ENCODE data around the gene PLEKHM2.
A peak's percentile ranks its signal among the peaks of the same experiment; 100 is the strongest.

PLEKHM2 gene

DNA sequence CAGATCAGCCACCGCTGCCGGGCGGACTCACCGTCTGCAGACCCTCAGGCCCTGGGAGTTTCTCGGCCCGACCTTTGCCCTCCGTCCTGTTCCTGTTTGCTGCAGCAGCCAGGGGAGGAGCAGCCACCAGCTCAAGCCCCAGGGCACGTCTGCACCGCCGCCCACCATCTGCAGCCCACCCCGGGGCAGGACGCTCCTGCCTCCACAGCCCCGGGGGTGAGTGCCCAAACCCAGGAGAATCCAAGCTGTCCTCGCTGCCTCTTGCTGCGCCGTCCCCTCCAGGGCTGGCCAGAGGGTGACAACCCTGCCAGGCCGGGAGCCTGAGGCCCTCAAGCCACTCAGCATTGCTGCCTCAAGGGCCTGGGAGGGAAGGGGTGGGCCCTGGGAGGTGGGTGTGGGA, 50.8 kb downstream of the PLEKHM2 start:
- no peak overlapping the region for H3K9ac ChIP-seq (ENCODE audit: low read depth, low read length)
- H3K27me3 ChIP-seq (ENCODE audit: control insufficient read depth, insufficient read depth, low read length) = no peaks in the 10 kb centered on the region
- peaks cover 42% of the 10 kb centered on the region for H3K36me3 ChIP-seq (ENCODE audit: control insufficient read depth, insufficient read depth, low read length)
- no peaks in the 10 kb centered on the region for H3K4me1 ChIP-seq (ENCODE audit: control insufficient read depth, insufficient read depth, low read length)
- no peaks in the 10 kb centered on the region for H3K9me3 ChIP-seq (ENCODE audit: control insufficient read depth, insufficient read depth, low read length)
- H3K4me3 ChIP-seq (ENCODE audit: low read depth, low read length) = no peak overlapping the region
- no peak overlapping the region for H3K27ac ChIP-seq (ENCODE audit: low read depth, low read length)

DNA sequence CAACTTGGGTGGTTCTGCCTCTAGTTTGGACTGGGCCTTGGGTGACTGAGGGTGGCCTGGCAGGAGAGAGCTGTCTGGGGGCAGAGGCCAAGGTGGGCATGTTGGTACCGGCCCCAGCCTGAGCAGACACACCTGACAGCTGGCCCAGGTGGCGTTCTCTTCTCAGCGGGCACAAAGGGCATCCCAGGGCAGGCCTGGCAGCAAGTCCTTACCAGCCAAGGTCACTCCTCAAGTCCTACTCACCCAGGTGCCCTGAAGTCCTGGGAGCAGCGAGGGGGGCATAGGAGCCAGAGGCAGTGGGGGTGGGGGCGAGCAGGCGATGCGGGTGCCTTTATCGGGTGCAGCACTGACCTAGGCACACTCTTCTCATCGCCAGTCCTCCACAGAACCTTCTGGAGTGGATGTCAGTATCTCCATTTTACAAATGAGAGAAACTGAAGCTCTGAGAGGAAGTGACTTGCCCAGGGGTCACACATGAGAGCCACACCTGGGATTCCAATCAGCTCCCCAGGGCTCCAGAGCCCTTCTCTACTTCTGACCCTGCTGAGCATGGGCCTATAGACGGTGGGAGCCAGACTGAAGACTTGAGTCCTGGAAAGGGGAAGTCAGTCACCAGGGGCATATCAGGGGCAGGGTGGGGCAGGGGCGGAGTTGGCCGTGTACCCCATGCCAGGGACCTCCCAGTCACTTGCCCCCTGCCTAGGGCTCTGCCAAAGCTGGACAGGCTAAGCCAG, 51.4 kb downstream of the PLEKHM2 start:
- no peak overlapping the region for H3K9ac ChIP-seq (ENCODE audit: low read depth, low read length)
- no peak overlapping the region for H3K4me3 ChIP-seq (ENCODE audit: low read depth, low read length)
- no peaks in the 10 kb centered on the region for H3K27me3 ChIP-seq (ENCODE audit: control insufficient read depth, insufficient read depth, low read length)
- H3K36me3 ChIP-seq (ENCODE audit: control insufficient read depth, insufficient read depth, low read length) = peaks cover 41% of the 10 kb centered on the region
- H3K27ac ChIP-seq (ENCODE audit: low read depth, low read length) = no peak overlapping the region
- H3K4me1 ChIP-seq (ENCODE audit: control insufficient read depth, insufficient read depth, low read length) = no peaks in the 10 kb centered on the region
- no peaks in the 10 kb centered on the region for H3K9me3 ChIP-seq (ENCODE audit: control insufficient read depth, insufficient read depth, low read length)

DNA sequence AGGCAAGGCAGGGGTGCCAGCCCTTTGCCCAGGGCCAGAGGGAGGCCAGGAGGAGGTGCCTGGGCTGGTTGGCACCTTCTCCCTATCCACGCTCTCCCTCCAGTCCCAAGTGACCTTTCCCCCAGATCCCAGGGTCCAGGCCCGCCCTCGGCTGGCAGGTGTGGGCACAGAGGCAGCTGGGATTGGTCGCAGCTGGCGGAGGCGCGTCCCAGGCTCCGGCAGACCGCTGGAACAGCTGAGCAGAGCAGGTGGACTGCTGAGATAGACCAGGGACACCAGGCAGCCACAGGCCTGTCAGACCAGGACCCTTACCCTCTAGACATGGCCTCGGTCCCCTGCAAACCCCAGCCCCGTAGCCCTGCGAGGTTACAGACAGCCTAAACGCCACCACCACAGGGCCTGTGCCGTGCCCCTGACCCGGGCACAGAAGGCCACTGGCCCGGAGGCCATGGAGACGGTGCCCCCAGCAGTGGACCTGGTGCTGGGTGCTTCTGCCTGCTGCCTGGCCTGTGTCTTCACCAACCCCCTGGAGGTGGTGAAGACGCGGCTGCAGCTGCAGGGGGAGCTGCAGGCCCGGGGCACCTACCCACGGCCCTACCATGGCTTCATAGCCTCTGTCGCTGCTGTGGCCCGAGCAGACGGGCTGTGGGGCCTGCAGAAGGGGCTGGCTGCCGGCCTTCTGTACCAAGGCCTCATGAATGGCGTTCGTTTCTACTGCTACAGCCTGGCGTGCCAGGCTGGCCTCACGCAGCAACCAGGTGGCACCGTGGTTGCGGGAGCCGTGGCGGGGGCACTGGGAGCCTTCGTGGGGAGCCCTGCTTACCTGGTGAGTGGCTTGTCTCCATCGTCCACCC, 52.1 kb downstream of the PLEKHM2 start, which contains the start of gene SLC25A34:
Gene SLC25A34, plus strand, starts transcription at position 221 of the 854 bp plus-strand sequence. Its CDS starts 228 bp downstream, at position 449.
- H3K27me3 ChIP-seq (ENCODE audit: control insufficient read depth, insufficient read depth, low read length) = no peaks in the 10 kb centered on the region
- H3K9ac ChIP-seq (ENCODE audit: low read depth, low read length) = no peak within 1 kb of the TSS
- H3K27ac ChIP-seq (ENCODE audit: low read depth, low read length) = no peak within 1 kb of the TSS
- peaks cover 33% of the 10 kb centered on the region for H3K36me3 ChIP-seq (ENCODE audit: control insufficient read depth, insufficient read depth, low read length)
- H3K4me1 ChIP-seq (ENCODE audit: control insufficient read depth, insufficient read depth, low read length) = no peaks in the 10 kb centered on the region
- H3K9me3 ChIP-seq (ENCODE audit: control insufficient read depth, insufficient read depth, low read length) = no peaks in the 10 kb centered on the region
- H3K4me3 ChIP-seq (ENCODE audit: low read depth, low read length) = no peak within 1 kb of the TSS

DNA sequence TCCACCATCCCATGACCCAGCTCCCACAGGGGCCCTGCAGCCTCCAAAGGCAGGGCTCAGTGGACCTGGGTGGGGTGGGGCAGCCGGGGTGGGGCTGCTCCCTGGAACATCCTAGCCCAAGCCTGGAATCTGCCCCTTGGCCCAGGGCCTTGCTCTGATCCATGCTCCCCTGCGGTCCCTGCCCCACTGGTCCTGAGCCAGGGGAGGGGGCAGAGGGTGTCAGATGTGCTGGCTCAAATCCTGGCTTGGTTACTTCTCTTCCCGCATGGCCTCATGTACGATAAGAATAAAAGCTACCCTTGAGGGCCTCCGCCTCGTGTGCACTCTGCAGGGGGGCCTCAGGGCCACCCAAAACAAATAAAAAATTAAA, 52.8 kb downstream of the PLEKHM2 start:
- Histone ChIP-seq H3K27me3 (ENCODE audit: control insufficient read depth, insufficient read depth, low read length) (no peaks in the 10 kb centered on the region), H3K36me3 (ENCODE audit: control insufficient read depth, insufficient read depth, low read length) (peaks cover 27% of the 10 kb centered on the region), H3K9me3 (ENCODE audit: control insufficient read depth, insufficient read depth, low read length) (no peaks in the 10 kb centered on the region), H3K4me1 (ENCODE audit: control insufficient read depth, insufficient read depth, low read length) (peaks cover 3% of the 10 kb centered on the region; the same call in 1 of the 2 replicates), H3K9ac (ENCODE audit: low read depth, low read length) (no peak overlapping the region), H3K4me3 (ENCODE audit: low read depth, low read length) (no peak overlapping the region), H3K27ac (ENCODE audit: low read depth, low read length) (no peak overlapping the region)

DNA sequence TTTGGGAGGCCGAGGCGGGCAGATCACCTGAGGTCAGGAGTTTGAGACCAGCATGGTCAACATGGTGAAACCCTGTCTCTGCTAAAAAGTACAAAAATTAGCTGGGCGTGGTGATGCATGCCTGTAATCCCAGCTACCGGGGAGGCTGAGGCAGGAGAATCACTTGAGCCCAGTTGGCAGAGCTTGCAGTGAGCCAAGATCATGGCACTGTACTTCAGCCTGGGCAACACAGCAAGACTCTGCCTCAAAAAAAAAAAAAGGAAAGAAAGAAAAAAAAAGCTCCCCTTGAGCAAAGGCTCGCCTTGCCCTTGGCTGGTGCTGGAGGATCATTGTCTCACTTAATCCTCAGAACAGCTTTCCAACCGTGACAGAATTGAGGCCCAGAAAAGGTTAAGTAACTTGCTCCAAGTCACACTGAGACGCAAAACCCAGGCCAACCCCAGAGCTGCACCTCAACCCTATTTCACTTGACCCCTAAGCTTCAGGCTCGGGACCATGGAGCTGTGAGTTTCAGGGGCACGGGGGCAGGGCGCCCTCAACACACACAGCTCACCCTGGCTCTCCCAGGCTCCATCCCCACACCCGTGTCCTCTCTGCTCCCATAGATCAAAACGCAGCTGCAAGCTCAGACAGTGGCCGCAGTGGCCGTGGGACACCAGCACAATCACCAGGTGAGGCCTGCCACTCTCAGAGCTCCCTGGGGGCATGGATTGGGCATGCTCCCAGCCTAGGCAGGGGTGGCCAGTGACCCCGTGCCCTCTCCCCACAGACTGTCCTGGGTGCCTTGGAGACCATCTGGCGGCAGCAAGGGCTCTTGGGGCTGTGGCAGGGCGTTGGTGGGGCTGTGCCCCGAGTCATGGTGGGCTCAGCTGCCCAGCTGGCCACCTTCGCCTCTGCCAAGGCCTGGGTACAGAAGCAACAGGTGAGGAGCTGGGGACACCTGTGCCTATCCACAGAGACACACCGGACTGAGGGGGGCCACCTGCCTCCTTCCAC, 53.5 kb downstream of the PLEKHM2 start:
- H3K9ac ChIP-seq (ENCODE audit: low read depth, low read length) = no peak overlapping the region
- no peaks in the 10 kb centered on the region for H3K9me3 ChIP-seq (ENCODE audit: control insufficient read depth, insufficient read depth, low read length)
- no peak overlapping the region for H3K4me3 ChIP-seq (ENCODE audit: low read depth, low read length)
- H3K27ac ChIP-seq (ENCODE audit: low read depth, low read length) = no peak overlapping the region
- H3K36me3 ChIP-seq (ENCODE audit: control insufficient read depth, insufficient read depth, low read length) = peaks cover 20% of the 10 kb centered on the region
- no peaks in the 10 kb centered on the region for H3K27me3 ChIP-seq (ENCODE audit: control insufficient read depth, insufficient read depth, low read length)
- peaks cover 3% of the 10 kb centered on the region; the same call in 1 of the 2 replicates for H3K4me1 ChIP-seq (ENCODE audit: control insufficient read depth, insufficient read depth, low read length)

DNA sequence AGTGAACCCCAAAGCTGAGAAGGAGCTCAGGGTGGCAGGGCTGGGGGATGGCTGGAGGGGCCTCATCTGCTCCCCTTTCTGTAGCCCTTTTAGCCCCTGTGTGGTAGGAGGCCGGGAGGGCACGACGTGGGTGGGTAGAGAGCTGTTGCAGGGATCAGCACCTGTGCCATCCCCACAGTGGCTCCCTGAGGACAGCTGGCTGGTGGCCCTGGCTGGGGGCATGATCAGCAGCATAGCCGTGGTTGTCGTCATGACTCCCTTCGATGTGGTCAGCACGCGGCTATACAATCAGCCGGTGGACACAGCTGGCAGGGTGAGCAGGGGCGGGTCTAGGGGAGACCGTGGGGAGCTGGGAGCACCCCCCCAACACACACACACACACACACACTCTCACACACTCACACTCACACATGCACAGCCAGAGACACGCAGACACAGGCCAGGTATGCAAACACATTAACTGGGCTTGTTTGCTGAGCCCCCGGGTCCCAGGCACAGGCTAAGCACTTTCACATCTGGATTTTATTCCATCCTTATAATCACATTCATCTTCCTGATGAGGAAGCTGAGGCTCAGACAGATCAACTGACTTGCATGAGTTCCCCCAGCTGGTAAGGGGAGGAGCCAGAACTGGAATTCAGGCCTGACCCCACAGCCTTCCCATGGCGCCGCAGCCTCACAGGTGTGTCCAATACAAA, 54.4 kb downstream of the PLEKHM2 start:
- H3K9me3 ChIP-seq (ENCODE audit: control insufficient read depth, insufficient read depth, low read length) = no peaks in the 10 kb centered on the region
- no peak overlapping the region for H3K9ac ChIP-seq (ENCODE audit: low read depth, low read length)
- peaks cover 13% of the 10 kb centered on the region for H3K36me3 ChIP-seq (ENCODE audit: control insufficient read depth, insufficient read depth, low read length)
- no peak overlapping the region for H3K4me3 ChIP-seq (ENCODE audit: low read depth, low read length)
- H3K4me1 ChIP-seq (ENCODE audit: control insufficient read depth, insufficient read depth, low read length) = peaks cover 3% of the 10 kb centered on the region; the same call in 1 of the 2 replicates
- H3K27ac ChIP-seq (ENCODE audit: low read depth, low read length) = no peak overlapping the region
- H3K27me3 ChIP-seq (ENCODE audit: control insufficient read depth, insufficient read depth, low read length) = no peaks in the 10 kb centered on the region

DNA sequence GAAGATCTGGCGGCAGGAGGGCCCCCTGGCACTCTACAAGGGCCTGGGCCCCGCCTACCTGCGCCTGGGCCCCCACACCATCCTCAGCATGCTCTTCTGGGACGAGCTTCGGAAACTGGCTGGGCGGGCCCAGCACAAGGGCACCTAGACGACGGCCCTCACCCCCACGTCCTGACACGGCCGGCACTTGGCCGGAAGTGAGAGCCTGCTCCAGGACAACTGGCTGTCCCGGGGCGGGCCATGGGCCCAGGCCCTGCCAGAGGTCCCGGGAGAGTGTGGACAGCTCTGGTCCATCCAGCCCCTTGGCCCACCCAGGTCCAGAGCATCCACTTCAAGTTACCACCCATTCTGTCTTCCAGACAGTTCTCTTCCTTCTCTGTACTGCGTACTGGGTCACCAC, 55.1 kb downstream of the PLEKHM2 start:
- no peaks in the 10 kb centered on the region for H3K9me3 ChIP-seq (ENCODE audit: control insufficient read depth, insufficient read depth, low read length)
- no peaks in the 10 kb centered on the region for H3K27me3 ChIP-seq (ENCODE audit: control insufficient read depth, insufficient read depth, low read length)
- H3K4me3 ChIP-seq (ENCODE audit: low read depth, low read length) = no peak overlapping the region
- H3K27ac ChIP-seq (ENCODE audit: low read depth, low read length) = no peak overlapping the region
- peaks cover 3% of the 10 kb centered on the region; the same call in 1 of the 2 replicates for H3K4me1 ChIP-seq (ENCODE audit: control insufficient read depth, insufficient read depth, low read length)
- H3K36me3 ChIP-seq (ENCODE audit: control insufficient read depth, insufficient read depth, low read length) = peaks cover 6% of the 10 kb centered on the region
- H3K9ac ChIP-seq (ENCODE audit: low read depth, low read length) = no peak overlapping the region

DNA sequence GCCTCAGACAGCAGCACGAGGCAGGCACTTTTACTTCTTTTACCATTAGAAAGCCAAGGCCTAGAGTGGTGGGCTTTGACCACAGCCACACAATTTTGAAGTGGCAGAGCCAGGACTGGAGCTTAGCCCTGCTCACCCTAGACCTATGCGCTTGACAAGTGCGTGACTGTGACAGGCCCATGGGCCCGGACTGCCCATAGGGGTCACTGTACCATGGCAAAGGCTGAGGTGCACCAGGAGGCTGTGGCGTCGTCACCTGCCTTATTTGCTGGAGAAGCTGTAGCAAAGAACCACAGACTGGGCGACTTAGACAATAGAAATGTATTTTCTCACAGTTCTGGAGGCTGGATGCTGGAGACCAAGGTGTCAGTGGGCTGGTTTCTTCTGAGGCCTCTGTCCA, 55.6 kb downstream of the PLEKHM2 start:
- 0 out of 2 replicates have a peak, but pooled peaks cover under 1% of the 10 kb centered on the region for H3K36me3 ChIP-seq (ENCODE audit: control insufficient read depth, insufficient read depth, low read length)
- no peak overlapping the region for H3K9ac ChIP-seq (ENCODE audit: low read depth, low read length)
- peaks cover 3% of the 10 kb centered on the region; the same call in 1 of the 2 replicates for H3K4me1 ChIP-seq (ENCODE audit: control insufficient read depth, insufficient read depth, low read length)
- no peaks in the 10 kb centered on the region for H3K27me3 ChIP-seq (ENCODE audit: control insufficient read depth, insufficient read depth, low read length)
- H3K27ac ChIP-seq (ENCODE audit: low read depth, low read length) = no peak overlapping the region
- no peak overlapping the region for H3K4me3 ChIP-seq (ENCODE audit: low read depth, low read length)
- H3K9me3 ChIP-seq (ENCODE audit: control insufficient read depth, insufficient read depth, low read length) = no peaks in the 10 kb centered on the region

DNA sequence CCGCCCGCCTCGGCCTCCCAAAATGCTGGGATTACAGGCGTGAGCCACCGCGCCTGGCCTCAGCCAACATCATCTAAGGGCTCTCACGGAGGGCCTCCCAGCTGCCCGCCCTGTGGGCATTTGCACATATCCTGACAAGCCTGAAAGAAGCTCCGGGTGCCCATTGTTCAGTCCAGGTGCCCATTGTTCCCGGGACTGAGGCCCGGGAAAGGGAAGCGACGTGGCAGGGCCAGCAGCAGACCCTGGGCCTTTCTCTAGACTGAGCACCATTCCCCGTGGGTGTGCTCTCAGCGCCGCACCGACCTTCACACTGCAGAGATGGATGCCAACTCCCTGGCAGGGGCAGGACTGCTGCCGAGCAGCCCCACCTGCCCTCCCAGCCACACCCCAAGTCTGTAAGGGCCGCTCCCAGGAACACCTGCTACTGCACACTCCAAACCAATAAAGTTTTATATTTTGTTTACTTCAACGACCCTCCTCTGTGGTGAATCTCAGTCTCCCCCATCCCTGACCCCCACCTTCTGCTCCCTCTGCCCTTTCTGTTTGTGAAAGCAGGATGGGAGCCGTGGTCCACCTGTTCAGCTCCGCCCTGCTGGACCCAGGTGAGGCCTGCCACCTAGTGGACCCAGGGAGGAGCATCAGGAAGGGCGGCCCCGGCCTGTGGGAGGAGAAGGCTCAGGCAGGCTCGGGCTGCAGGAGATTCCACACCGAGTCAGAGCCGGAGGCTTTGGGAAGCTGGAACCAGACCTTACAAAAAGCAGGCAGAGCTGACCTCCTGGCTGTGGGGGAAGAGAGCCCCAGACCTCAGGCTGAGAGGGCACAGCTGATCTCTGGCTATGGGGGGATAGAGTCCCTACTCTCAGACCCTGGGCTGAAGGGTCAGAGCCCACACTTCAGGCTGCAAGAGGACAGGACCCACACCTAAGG, 57.1 kb downstream of the PLEKHM2 start:
- Histone ChIP-seq H3K36me3 (ENCODE audit: control insufficient read depth, insufficient read depth, low read length) (no peaks in the 10 kb centered on the region), H3K27me3 (ENCODE audit: control insufficient read depth, insufficient read depth, low read length) (no peaks in the 10 kb centered on the region), H3K27ac (ENCODE audit: low read depth, low read length) (peak overlapping the region; percentile 13), H3K9me3 (ENCODE audit: control insufficient read depth, insufficient read depth, low read length) (no peaks in the 10 kb centered on the region), H3K4me3 (ENCODE audit: low read depth, low read length) (no peak overlapping the region), H3K4me1 (ENCODE audit: control insufficient read depth, insufficient read depth, low read length) (peaks cover 3% of the 10 kb centered on the region; the same call in 1 of the 2 replicates), H3K9ac (ENCODE audit: low read depth, low read length) (no peak overlapping the region)
